ENCODE results near the gene PRR7. TPM values are rescaled to one million over a fixed set of nuclear protein-coding genes. Genes with fewer than 3 reads are reported as not detected.

PRR7 gene
- polyA plus RNA-seq, 1 donor, result 0.44 TPM

DNA sequence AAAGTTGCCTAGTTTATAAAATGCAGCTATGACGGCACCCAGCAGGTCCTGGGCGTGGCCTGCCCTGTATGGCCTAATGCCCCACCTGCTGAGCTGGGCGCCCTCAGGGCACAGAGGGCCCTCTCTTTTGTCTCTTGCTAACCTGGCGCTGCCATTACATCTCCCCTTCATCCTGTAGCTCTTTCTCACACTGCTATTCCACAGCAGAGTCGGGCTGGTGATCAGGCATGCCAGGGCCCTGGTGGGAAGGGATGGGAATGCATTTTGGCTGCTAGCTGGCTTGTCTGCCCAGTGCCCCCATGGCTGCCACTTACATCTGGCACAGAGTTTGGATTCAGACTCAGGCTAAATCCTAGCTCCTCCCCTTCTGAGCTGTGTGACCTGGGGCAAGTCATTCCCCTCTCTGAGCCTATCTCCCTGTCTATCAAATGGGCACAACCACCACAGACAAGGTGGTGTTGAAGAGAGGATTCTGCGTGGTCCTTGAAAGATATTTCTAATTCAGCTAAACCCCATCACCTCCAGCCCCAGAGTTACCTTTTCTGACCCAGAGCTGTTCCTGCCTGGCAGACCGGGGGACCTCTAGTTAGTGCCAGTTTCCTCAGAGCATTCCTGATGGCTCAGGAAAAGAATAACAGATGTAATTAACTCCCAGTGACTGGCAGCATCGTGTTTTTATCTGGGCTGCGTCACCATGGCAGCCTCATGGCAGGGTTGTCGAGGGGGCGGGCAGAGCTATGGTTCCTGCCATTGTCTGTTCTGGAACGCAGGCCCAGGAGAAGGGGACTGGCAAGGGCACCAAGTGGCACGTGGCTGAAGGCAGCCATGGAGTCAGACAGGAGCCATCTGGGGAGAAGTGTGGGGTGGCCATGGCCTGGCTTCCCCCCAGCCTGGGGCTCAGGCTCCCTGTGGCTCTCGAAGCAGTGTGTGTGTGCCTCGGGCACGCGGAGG, 6.3 kb downstream of the PRR7 start:
- DNase-seq (ENCODE audit: low read depth), result no peak

DNA sequence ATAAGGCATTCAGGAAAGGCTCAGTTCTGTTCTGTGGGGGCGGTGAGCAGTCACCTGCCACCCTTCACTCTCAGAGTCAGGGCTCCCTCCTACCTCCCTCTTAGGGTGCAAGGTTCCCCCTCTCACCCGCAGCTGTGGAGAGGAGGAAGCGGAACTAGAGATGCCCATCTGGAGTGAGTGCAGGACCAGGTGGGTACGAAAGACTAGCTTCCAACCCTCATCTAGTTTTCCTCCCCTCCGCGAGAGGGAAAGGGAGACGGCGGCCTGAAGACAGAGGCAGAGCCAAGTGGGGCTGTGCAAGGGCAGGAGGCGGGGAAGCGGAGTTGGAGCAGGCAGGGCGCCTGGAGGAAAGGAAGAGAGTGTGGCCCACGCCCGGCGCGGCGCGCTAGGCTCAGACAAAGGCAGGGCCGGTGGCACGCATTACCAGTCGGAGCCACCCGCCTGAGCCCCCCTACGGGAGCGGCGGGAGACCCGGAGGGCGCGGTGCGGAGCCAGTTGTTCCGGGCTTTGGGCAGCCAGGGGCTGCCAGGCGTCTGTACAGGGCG, 7.3 kb downstream of the PRR7 start:
- no peak for DNase-seq (ENCODE audit: low read depth)

DNA sequence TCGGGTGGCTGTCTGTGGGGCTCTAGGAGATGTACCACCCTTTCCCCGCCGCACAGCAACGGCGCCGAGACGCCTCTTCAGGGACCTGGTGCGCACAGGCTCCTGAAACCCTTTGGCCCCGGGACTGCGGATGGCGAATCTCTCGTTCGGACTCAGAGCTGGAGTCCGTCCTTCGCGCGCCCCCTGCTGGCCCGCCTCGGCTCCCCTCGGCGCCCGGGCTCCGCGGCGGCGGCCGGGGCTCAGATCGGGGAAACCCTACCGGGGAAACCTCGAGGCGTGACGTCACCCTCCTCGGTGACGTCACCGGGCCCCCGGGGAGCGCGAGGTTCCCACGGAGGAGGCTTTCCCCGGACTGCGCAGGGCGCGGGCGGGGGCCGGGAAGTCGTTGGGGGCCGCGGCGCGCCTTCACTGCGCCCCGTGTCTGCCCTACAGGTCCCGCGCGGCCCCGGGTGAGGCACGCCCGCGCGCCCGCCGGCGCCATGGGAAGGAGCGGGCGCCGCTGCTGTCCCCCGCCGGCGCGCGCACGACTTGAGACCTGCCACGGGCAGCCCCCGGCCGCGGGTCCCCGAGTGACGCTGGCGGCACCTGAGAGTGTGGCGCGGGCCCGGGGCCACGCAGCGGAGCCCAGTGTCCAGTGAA, 7.9 kb downstream of the PRR7 start:
- no peak for DNase-seq (ENCODE audit: low read depth)

DNA sequence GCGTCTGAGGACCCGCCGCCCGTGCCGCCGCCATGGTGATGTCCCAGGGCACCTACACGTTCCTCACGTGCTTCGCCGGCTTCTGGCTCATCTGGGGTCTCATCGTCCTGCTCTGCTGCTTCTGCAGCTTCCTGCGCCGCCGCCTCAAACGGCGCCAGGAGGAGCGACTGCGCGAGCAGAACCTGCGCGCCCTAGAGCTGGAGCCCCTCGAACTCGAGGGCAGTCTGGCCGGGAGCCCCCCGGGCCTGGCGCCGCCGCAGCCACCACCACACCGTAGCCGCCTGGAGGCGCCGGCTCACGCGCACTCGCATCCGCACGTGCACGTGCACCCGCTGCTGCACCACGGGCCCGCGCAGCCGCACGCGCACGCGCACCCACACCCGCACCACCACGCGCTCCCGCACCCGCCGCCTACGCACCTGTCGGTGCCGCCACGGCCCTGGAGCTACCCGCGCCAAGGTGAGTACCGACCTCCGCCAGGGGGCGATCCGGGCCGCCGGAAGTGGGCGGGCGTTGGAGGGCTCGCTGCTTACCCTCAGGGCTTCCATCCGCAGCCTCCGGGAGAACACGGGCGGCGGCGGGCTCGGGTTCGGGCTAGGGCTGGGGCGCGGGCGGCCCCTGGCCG, 8.5 kb downstream of the PRR7 start:
- no peak for DNase-seq (ENCODE audit: low read depth)

DNA sequence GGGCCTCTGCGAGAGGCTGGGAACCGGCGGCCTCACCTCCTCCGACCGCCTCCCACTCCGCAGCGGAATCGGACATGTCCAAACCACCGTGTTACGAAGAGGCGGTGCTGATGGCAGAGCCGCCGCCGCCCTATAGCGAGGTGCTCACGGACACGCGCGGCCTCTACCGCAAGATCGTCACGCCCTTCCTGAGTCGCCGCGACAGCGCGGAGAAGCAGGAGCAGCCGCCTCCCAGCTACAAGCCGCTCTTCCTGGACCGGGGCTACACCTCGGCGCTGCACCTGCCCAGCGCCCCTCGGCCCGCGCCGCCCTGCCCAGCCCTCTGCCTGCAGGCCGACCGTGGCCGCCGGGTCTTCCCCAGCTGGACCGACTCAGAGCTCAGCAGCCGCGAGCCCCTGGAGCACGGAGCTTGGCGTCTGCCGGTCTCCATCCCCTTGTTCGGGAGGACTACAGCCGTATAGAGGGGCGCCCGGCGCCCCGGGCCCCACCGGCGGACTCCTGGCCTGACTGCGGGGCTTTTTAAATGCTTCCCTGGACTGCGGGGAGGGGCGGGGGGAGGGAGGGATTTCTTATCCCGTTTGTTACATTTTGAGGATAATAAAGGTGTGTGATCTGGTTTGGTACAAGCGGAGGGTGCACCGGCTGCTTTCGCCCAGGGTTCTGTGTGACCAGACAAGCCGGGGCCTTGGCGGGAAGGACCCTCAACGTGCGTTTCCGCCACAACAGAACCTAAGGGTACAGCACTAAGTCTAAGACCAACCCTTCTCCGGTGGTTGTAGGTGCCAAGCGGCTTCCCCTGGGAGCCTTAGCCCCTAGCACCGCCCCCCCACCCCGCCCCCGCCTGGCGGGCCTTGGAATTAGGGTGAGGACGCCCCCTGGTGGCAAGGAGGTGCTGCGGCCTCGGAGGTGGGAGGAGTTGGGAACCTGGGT, 9.3 kb downstream of the PRR7 start:
- DNase-seq (ENCODE audit: low read depth), result no peak

DNA sequence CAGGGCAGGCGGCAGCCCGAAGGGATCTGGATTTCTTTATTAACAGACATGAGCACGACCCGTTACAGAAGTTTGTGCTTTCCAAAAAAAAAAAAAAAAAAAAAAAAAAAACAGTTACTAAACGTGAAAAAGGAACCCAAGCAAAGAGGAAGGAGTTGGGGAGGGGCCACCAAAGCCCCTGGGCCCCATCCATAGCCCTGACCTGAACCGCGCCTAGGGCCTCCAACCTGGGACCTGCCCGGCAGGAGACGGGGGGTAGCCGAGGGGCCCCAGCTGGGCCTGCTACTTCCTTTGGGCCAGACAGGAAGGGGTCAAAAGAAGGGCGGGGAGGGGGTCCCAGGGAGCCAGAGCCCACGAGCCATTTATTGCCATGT, 10.0 kb downstream of the PRR7 start:
- DNase-seq (ENCODE audit: low read depth), result no peak

DNA sequence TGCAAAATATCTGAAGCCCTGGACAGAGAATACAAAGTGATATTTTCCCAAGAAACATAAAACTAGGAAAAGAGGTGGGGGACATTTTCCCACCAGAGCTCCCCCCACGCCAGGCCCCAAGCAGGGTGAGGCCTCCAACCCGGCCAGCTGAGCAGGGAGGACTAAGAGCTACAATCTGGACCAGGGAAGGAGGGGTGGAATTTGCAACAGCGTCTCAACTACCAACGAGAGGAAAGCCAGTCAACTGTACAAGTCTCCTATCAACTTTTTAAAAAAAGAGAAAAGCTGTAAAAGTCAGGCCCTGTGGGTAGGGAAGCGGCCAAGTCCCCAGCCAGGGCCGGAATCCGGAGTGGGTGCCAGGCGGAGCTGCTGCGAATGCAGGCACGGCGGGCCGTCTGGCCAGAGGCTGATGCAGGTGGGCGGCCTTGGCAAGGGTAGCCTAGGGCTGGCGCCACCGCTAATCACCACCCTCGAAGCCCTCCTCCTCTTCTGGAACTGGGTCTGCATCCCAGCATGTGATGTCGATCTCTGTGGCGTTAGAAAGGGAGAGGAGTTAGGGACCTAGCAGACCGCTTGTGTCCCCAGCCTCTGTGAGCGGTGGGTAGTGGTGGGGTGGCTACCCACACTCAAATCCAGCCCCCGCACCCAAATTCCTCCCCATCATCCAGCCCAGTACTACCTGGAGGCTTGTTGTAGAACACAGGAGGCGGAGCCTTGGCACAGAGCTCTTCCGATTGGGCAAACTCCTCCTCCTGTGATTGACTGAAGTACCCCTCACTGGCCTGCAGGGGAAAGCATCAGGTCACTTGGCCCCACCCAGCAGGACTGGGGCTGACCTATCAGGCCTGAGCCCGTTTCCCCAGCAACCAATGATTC, 10.6 kb downstream of the PRR7 start:
- peak; percentile 74 for DNase-seq (ENCODE audit: low read depth)

DNA sequence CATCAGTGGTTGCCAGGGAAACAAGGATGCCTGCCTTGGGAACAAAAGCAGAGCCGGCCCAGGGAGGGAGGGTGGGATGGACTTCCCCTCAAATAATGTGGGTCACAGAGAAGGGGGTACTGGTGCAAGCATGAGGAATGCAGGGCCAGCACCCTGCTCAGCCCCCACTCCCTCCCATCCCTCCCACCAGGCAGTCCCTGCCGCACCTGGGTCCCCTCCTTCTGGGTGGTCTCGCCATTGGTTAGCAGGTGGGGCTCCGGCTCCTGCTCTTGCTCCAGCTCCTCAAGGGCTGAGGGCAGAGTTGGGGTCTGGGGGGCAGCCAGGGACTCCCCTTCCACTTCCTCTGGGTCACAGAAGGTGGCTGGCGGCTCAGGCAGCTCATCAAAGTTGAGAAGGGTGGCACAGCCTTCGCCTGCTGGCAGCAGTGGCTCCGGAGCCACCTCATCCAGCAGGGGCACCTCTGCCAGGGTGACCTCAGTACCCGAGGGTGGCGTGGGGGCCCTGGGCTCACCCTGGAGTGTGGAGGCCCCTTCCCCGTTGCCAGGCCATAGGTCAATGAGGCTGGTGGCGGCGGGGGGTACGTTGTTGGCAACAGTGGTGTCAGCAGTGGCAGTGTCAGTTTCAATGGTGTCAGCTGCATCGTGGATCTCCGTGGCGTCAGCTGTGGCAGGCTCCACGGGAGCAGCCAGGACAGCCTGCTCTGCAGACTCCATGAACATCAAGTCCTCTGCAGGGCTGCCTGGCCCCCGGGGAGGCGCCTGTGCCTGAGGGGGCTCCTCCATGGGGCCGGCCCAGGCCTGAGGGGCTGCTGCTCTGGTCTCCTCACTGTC, 11.5 kb downstream of the PRR7 start:
- no peak for DNase-seq (ENCODE audit: low read depth)

DNA sequence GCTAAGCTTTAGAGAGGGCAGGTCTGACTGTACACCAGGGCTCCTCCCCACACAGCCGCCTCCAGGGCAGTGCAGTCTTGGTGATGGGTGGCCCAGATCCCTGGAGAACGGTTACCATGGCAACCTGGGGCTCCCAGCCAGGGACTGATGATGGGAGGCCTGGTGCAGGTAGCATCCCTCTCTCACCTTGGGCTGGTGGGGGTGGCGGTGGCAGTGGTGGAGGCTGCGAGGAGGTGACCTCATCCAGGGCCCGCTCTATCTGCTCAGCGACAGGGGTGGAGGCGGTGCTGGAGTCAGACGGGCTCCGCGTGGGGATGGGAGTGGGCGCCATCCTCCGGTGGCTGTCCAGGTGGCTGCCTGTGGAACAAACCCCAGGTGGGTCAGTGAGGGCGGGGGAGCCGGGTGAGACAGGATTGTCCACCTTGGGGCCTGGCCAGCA, 12.3 kb downstream of the PRR7 start:
- DNase-seq (ENCODE audit: low read depth), result no peak

DNA sequence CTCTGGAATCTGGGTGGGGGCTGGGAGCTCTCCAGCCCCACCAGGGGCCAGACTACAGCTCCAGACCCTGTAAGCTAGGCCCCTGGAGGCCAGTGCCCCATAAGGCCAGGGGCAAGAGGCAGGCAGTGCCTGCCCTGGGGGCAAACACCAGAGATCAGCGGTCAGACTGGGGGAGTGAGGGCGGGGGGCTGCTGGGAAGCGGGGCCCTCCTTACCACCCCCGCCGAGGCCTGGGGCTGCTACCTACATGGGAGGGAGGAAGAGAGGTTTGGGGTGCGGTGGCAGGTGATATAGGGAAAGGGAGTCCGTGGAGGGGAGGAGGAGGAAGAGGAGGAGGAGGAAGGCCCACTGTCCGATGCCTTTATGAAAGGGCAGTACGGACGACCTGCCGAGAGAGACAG, 12.7 kb downstream of the PRR7 start:
- no peak for DNase-seq (ENCODE audit: low read depth)

DNA sequence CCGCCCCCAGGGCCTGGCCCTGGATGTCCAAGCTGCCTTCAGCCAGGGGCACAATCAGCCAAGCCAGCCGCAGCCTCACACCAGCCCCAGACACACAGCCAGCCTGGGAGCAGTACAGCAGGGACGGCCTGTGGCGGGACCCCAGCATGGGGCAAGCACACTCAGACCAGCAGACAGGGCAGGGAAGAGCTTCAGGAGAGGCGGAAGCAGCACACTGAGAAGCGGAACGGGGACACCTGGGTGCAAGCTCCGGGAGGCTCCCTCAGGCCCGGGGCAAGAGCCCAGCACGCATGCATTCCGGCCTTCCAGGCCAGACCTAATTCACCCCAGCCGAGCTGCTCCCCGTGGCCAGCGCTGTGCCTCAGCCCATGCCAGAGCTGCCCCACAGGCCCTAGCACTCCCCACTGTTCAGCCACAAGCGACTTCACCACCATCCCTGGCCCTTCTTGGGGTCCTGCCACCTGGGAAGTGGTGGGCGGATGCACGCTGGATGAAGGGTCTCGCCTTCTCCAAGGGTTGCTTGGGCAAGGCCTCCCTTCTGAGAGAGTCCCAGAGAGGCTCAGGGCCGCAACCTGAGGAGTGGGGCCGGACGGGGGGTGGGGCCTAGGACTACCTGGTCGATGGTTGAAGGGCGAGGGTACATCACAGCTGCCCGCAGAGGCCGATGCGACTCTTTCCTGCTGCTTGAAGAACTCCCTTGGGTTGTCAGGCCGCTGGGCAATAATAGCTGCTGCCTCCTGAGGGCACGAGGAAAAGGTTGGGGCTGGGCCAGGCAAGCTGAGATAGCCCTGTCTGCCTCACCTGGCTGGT, 13.4 kb downstream of the PRR7 start:
- no peak for DNase-seq (ENCODE audit: low read depth)

DNA sequence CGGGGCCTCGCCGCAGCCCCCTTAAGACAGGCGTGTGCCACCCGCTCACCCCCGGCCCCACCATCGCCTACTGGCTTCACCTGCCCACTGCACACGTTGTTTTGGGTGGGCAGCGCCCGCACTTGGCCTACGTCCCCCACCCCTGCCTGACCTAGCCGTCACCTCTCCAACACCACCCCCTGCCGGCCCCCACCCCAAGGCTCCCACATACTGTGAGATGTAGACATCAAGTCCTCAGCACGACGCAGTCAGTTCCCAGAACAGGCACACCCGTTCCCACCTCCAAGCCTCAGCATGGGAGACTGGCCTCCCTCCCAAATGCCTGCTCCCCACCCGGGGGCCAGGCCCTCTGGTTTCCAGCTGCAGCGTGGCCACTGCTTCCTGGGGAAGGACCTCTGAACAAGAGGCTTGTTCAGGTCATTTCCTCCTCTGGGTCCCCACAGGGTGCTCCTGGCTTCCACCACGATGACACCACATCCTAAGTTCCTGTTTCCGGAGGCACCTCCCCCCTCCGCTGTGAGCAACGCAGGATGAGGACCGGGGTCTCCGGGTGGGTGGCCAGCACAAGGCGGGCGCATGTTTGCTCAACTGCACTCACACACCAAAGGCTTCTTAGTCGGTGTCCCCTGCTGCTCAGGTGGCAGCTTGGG, 15.5 kb downstream of the PRR7 start:
- no peak for DNase-seq (ENCODE audit: low read depth)

DNA sequence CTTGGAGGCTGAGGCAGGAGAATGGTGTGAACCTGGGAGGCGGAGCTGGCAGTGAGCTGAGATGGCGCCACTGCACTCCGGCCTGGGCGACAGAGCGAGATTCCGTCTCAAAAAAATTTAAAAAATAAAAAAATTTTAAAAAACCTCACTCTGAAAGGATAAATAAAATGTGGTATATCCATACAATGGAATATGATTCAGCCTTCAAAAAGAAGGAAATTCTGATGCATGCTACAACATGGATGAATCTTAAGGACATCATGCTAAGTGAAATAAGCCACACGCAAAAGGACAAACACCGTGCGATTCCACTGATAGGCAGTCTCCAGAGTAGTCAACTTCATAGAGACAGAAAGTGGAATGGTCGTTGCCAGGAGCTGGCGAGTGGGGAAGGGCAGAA, 18.4 kb downstream of the PRR7 start:
- no peak for DNase-seq (ENCODE audit: low read depth)

DNA sequence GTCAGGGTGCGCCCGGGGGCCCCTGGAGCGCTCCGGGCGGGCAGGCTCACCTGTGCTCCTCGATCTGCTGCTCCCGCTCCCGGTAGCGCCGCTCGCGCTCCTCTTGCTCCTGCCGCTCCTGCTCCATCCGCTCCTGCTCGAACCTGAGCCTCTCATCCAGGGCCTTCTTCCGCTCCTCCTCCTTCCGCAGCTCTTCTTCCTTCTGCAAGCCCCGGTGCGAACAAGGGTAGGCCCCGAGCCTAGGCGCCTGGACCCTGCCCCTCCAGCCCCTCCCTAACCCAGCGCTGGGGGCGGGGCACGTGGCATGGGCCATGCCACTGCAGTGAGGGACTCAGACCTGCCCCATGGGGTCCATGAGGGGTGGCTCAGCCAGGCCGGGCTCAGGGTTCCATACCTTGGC, 20.2 kb downstream of the PRR7 start:
- no peak for DNase-seq (ENCODE audit: low read depth)

DNA sequence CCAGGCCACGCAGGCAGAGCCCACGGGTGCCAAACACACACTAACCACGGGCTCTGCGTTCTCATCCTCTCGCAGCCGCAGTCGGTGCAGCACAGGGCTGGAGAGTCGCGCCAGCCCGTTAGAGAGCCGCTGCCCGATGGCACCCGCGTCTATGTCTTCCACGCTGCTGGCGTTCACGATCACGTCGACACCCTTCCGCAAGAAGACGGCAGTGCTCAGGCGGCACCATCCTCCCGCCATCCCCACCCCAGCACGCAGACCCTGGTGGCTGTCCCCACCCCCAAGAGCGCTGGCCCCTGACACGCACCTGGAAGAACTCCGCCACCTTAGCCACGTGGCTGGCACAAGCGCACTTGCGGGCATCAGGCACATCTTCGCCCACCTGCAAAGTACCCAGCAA, 20.8 kb downstream of the PRR7 start:
- no peak for DNase-seq (ENCODE audit: low read depth)

DNA sequence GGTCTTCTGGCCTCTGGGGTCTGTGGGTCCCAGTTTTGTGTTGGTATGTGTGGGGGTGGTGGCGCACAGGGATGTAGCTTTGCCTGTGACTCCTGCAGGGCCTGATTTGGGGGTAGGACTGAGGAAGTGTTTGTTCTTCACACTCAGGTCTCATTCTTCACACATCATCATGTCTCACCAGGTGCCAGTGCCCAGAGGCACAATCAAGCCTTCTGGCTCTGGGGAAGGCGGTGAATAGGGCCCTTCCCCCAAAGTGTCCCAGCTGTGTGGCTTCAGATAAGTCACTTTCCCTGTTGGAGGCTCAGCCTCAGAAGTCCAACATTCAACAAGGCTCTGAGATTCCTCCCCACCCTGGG, 21.7 kb downstream of the PRR7 start:
- DNase-seq (ENCODE audit: low read depth), result no peak

DNA sequence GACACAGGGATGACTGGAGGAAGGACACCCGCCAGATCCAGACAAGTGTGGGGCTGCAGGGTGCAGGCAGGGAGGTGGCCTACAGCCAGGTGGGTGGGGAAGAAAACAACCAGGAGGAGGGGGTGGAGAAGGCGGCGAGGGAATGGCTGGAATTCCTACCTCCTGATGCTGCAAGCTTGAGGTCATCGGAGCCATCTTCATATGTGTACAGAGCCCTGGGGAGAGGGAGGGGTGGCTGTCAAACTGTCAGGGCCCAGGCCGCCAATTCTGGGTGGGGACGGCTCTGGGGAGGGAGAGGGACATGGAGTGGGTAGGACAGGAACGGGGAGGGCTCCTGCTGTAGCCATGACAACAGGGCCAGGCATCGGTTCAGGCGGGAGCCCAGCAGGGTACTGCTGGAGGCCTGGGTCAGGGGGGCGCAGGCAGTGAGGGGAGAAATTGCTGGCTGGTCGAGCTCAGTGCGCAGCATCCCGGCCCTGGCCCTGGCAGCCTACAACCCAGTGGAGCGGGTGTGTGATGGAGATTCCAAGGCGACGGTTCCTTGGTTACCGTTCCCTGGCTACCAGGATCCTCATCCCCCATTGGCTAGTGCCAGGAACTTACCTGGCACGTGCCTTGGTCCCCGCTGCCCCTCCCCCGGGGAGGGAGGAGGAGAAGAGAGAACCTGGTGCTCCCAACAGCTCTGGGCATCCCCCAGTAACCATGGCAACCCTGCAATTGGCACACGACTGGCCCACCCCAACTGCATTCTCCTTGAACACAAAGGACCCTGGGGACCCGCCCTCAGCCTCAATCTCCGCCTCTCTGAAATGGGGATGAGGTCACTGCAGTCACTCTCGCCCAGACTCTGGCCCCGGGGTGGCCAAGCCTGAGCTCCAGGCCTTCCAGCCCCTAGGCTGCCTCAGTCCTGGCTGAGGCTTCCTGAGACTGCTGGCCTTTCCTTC, 22.3 kb downstream of the PRR7 start:
- DNase-seq (ENCODE audit: low read depth), result no peak
